Skeletal muscle tissue (tissue), 4 donors: ENCODE data around the gene MYPOP. TPM values are rescaled to one million over a fixed set of nuclear protein-coding genes. Genes with fewer than 3 reads are reported as not detected.

Experiments
- H3K27ac ChIP-seq: one replicate; pipeline ENCODE4 v1.7.0; 2013; ENCODE audit warnings: mild to moderate bottlenecking, low read depth, low read length, inconsistent platforms
- H3K27me3 ChIP-seq, 3 donors: one replicate each; pipeline ENCODE4 v1.7.0; 2013; ENCODE audit warnings: low read length in 3 of 3; ENCODE audit not compliant: control insufficient read depth in 3 of 3, insufficient read depth in 3 of 3
- H3K36me3 ChIP-seq, 3 donors: one replicate each; pipeline ENCODE4 v1.7.0; 2013; ENCODE audit warnings: low read length in 3 of 3; ENCODE audit not compliant: control insufficient read depth in 3 of 3, insufficient read depth in 3 of 3
- H3K4me1 ChIP-seq, 3 donors: one replicate each; pipeline ENCODE4 v1.7.0; 2013; ENCODE audit warnings: low read length in 3 of 3, mild to moderate bottlenecking in 3 of 3; ENCODE audit not compliant: control insufficient read depth in 3 of 3, insufficient read depth in 3 of 3
- H3K4me3 ChIP-seq, 3 donors: one replicate each; pipeline ENCODE4 v1.7.0; 2013; ENCODE audit warnings: low read length in 3 of 3
- H3K9ac ChIP-seq, 3 donors: one replicate each; pipeline ENCODE4 v1.7.0; 2013; ENCODE audit warnings: low read length in 3 of 3, mild to moderate bottlenecking in 3 of 3, moderate library complexity in 2 of 3, low read depth in 1 of 3
- H3K9me3 ChIP-seq, 3 donors: one replicate each; pipeline ENCODE4 v1.7.0; 2013; ENCODE audit warnings: low read length in 3 of 3; ENCODE audit not compliant: control insufficient read depth in 3 of 3
- total RNA-seq: library from RNA; depleted of rRNA; stranded (reverse); fragments of >200 nt; gene quantifications from one replicate; pipeline ENCODE4 v1.2.3, GENCODE V29; 2014
- donor health status: Osteomylitis.

The MYPOP gene
- total RNA-seq, 1 donor from 2014 or later = 0.52 TPM

DNA sequence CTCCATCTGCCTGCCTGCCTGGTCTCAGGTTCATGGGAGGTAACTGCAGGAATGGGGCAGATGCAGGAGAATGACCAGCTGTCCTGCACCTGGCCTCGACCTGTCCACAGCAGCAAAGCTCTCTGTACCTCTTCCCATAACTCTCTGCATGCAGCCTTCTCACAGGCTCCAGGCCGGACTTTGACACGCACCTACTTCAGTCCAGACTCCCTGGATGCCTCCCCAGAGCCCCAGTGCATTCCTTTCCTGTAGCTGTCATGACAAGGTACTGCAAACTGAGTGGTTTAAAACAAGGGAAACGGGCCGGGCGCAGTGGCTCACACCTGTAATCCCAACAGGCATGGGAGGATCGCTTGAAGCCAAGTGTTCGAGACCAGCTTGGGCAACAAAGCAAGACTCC, 8.9 kb upstream of the MYPOP start:
- peaks cover 13 to 26% (median 25%) of the 10 kb centered on the region in 3 donors for H3K27me3 ChIP-seq

DNA sequence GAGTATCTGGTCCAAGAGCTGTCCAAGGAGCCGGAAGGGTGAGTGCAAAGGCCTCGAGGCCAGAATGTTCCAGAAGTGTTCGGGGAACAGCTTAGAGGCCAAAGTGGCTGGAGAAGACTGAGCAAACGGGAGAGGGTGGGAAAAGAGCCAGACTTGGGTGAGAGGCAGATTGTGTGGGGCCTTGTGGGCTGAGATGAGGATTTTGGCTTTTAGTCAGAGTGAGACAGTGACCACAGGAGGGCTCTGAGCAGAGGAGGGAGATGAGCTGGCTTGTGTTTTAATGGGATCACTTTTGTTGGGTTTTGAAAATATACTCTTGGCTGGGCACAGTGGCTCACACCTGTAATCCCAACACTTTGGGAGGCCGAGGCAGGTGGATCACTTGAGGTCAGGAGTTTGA, 6.5 kb upstream of the MYPOP start:
- no peak overlapping the region for H3K4me3 ChIP-seq

More for the DNA sequence above, 8.9 kb upstream of the MYPOP start:
- no peaks in the 10 kb centered on the region for H3K4me1 ChIP-seq
- no peaks in the 10 kb centered on the region for H3K9me3 ChIP-seq
- no peaks in the 10 kb centered on the region for H3K36me3 ChIP-seq
- no peak overlapping the region for H3K27ac ChIP-seq
- no peak overlapping the region for H3K4me3 ChIP-seq
- H3K9ac ChIP-seq = no peak overlapping the region

GRCh38 chr19:45906221-45906620, 3.8 kb upstream of the MYPOP start:
- H3K27ac ChIP-seq = no peak overlapping the region
- H3K9ac ChIP-seq = no peak overlapping the region
- no peak overlapping the region for H3K4me3 ChIP-seq
- peaks cover 4 to 8% (median 4%) of the 10 kb centered on the region in 3 donors for H3K27me3 ChIP-seq
- H3K4me1 ChIP-seq = peaks cover 9 to 12% (median 10%) of the 10 kb centered on the region in 3 donors
- no peaks in the 10 kb centered on the region for H3K9me3 ChIP-seq
- H3K36me3 ChIP-seq = no peaks in the 10 kb centered on the region

More for the DNA sequence above, 6.5 kb upstream of the MYPOP start:
- H3K27ac ChIP-seq = no peak overlapping the region
- H3K27me3 ChIP-seq = peaks cover 13 to 23% (median 21%) of the 10 kb centered on the region in 3 donors
- H3K36me3 ChIP-seq = no peaks in the 10 kb centered on the region
- H3K4me1 ChIP-seq = no peaks in the 10 kb centered on the region
- no peaks in the 10 kb centered on the region for H3K9me3 ChIP-seq
- H3K9ac ChIP-seq = no peak overlapping the region

- peaks cover 0 to 3% (median 0%) of the 10 kb centered on the region in 3 donors for H3K36me3 ChIP-seq
- H3K9ac ChIP-seq = no peak overlapping the region
- peaks cover 0 to 2% (median 0%) of the 10 kb centered on the region in 3 donors for H3K27me3 ChIP-seq
- peaks cover 17 to 21% (median 17%) of the 10 kb centered on the region in 3 donors for H3K4me1 ChIP-seq
- no peak overlapping the region for H3K4me3 ChIP-seq
- no peaks in the 10 kb centered on the region for H3K9me3 ChIP-seq
- H3K27ac ChIP-seq = no peak overlapping the region
Observed at GRCh38 chr19:45905011-45905410, 2.6 kb upstream of the MYPOP start.

DNA sequence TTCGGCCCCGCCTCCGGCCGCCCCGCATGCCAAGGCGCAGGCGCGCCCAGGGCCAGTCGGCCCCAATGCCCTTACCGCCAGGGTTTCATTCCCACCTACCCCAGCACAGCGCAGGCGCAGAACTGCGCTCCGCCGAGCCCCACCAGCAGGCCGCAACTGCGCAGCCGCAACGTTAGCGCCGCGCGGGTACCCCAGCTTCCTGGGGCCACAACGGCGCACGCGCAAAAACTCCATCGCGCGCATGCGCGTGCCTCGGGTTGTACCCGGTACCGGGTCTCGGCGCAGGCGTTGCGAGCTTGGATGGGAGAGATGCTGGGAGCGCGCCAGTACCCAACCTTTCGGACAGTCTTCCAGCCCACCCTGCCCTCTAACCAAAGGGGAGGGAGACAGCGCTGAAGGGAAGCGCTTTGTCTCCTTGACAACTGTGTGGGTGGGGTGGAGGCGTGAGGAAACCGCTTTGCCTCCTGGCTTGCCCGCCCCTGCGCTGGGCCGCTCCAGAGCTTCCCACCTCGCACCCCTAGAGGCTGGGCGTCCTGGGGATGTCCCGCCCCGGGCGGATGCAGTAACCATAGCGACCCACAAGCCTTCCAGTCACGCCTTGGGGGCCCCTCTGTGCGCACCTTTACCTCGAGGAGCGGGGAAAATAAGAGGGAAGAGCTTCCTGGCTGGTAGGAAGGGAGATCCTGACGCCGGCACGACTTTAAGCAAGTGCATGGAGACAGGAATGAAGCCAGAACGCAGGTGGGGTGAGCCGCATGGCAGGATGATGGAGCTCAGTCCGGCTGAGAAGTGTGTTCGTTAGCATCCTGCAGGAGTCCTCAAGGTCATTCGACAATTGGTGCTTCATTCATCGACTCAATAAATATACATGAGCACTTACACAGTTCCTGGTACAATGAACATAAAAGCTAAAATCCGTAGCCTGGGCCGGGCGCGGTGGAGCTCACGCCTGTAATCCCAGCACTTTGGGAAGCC, 525 bp upstream of the MYPOP start:
- H3K9me3 ChIP-seq = no peaks in the 10 kb centered on the region
- peaks cover 0 to 2% (median 0%) of the 10 kb centered on the region in 3 donors for H3K27me3 ChIP-seq
- peak overlapping the region; percentile 22 to 92 (median 84) for H3K9ac ChIP-seq
- peak overlapping the region; percentile 23 for H3K27ac ChIP-seq
- H3K4me3 ChIP-seq = peak overlapping the region; percentile 95 to 98 (median 97)
- H3K4me1 ChIP-seq = peaks cover 17 to 25% (median 17%) of the 10 kb centered on the region in 3 donors
- peaks cover 9 to 14% (median 14%) of the 10 kb centered on the region in 3 donors for H3K36me3 ChIP-seq

- Histone ChIP-seq H3K4me1 (peaks cover 17 to 25% (median 17%) of the 10 kb centered on the region in 3 donors), H3K27ac (no peak overlapping the region), H3K27me3 (peaks cover 0 to 2% (median 0%) of the 10 kb centered on the region in 3 donors), H3K9me3 (no peaks in the 10 kb centered on the region), H3K4me3 (peak overlapping the region; percentile 51 to 92 (median 90)), H3K36me3 (peaks cover 12 to 19% (median 14%) of the 10 kb centered on the region in 3 donors), H3K9ac (peak overlapping the region in 2 of 3 donors; percentile 54 to 62)
Observed at GRCh38 chr19:45901432-45901911, 941 bp downstream of the MYPOP start.

GRCh38 chr19:45900738-45901431, 1.5 kb downstream of the MYPOP start:
- H3K27me3 ChIP-seq = peaks cover 0 to 2% (median 0%) of the 10 kb centered on the region in 3 donors
- peak overlapping the region in 2 of 3 donors; percentile 54 to 62 for H3K9ac ChIP-seq
- peaks cover 17 to 25% (median 17%) of the 10 kb centered on the region in 3 donors for H3K4me1 ChIP-seq
- H3K27ac ChIP-seq = no peak overlapping the region
- peak overlapping the region; percentile 51 to 92 (median 60) for H3K4me3 ChIP-seq
- H3K36me3 ChIP-seq = peaks cover 12 to 19% (median 14%) of the 10 kb centered on the region in 3 donors
- H3K9me3 ChIP-seq = no peaks in the 10 kb centered on the region

GRCh38 chr19:45899919-45900589, 2.4 kb downstream of the MYPOP start:
- no peak overlapping the region for H3K4me3 ChIP-seq
- H3K27ac ChIP-seq = no peak overlapping the region
- peaks cover 17 to 20% (median 19%) of the 10 kb centered on the region in 3 donors for H3K36me3 ChIP-seq

DNA sequence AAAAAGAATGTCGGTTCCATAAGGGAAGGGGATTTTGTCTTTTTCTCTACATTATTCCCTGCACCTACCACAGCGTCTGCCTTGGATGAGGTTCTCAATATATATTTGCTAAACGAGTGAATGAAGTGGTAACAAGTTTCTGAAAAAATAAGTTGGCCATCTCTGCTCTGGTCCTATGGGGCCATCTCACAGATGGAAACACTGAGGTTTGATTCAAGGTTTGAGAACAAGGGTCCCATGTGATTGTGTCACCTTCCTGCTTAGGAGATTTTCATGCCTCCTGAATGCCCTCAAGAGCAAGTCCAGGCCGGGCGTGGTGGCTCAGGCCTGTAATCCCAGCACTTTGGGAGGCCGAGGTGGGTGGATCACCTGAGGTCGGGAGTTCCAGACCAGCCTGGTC, 3.2 kb downstream of the MYPOP start:
- no peak overlapping the region for H3K9ac ChIP-seq
- no peaks in the 10 kb centered on the region for H3K9me3 ChIP-seq
- H3K36me3 ChIP-seq = peaks cover 17 to 22% (median 19%) of the 10 kb centered on the region in 3 donors
- peaks cover 17 to 25% (median 17%) of the 10 kb centered on the region in 3 donors for H3K4me1 ChIP-seq
- H3K4me3 ChIP-seq = no peak overlapping the region
- H3K27me3 ChIP-seq = no peaks in the 10 kb centered on the region
- H3K27ac ChIP-seq = no peak overlapping the region

More at GRCh38 chr19:45899919-45900589, 2.4 kb downstream of the MYPOP start:
- Histone ChIP-seq H3K9ac (no peak overlapping the region), H3K27me3 (no peaks in the 10 kb centered on the region), H3K9me3 (no peaks in the 10 kb centered on the region), H3K4me1 (peaks cover 17 to 25% (median 17%) of the 10 kb centered on the region in 3 donors)
